H9 (cell line): ENCODE data around the gene C16orf90. TPM values are rescaled to one million over a fixed set of nuclear protein-coding genes. Genes with fewer than 3 reads are reported as not detected.

ENCODE experiments used
- DNase-seq: peaks from one replicate; pipeline ENCODE4 v3.0.0-alpha.2; 2017
- H2AFZ ChIP-seq: one replicate; pipeline ENCODE4 v1.6.1; 2013; ENCODE audit warnings: mild to moderate bottlenecking, low read length, control low read depth, moderate library complexity
- H2AK5ac ChIP-seq: 2 replicates; pipeline ENCODE4 v1.6.1; 2013; ENCODE audit warnings: low read length, control low read depth, mixed read lengths; ENCODE audit not compliant: insufficient read length
- H2BK120ac ChIP-seq: one replicate; pipeline ENCODE4 v1.6.1; 2013; ENCODE audit warnings: low read depth, mild to moderate bottlenecking, low read length, control low read depth, inconsistent platforms; ENCODE audit not compliant: poor library complexity, severe bottlenecking
- H2BK12ac ChIP-seq: 2 replicates; pipeline ENCODE4 v1.6.1; 2013; ENCODE audit warnings: low read length, control low read depth, mixed read lengths, low read depth; ENCODE audit not compliant: insufficient read length
- H2BK15ac ChIP-seq: 2 replicates; pipeline ENCODE4 v1.6.1; 2013; ENCODE audit warnings: low read depth, low read length, control low read depth
- H2BK20ac ChIP-seq: one replicate; pipeline ENCODE4 v1.6.1; 2013; ENCODE audit warnings: low read depth, mild to moderate bottlenecking, low read length, control low read depth, inconsistent platforms; ENCODE audit not compliant: poor library complexity, severe bottlenecking
- H2BK5ac ChIP-seq: 2 replicates; pipeline ENCODE4 v1.6.1; 2013; ENCODE audit warnings: low read length, control low read depth, mixed read lengths; ENCODE audit not compliant: insufficient read length
- H3K14ac ChIP-seq: 2 replicates; pipeline ENCODE4 v1.6.1; 2013; ENCODE audit warnings: low read length, control low read depth; ENCODE audit not compliant: insufficient read depth
- H3K18ac ChIP-seq: 2 replicates; pipeline ENCODE4 v1.6.1; 2013; ENCODE audit warnings: low read depth, mild to moderate bottlenecking, mixed read lengths, low read length, control low read depth; ENCODE audit not compliant: insufficient read length
- H3K23ac ChIP-seq: 2 replicates; pipeline ENCODE4 v1.6.1; 2013; ENCODE audit warnings: low read length, control low read depth, mixed read lengths, low read depth; ENCODE audit not compliant: insufficient read length
- H3K23me2 ChIP-seq: 2 replicates; pipeline ENCODE4 v1.6.1; 2013; ENCODE audit warnings: low read depth, mild to moderate bottlenecking, mixed read lengths, low read length, control low read depth; ENCODE audit not compliant: insufficient read length, poor library complexity, severe bottlenecking
- H3K27ac ChIP-seq: 2 replicates; pipeline ENCODE4 v1.5.1; 2013; ENCODE audit warnings: low read length, control low read depth, mixed read lengths, low read depth; ENCODE audit not compliant: insufficient read length
- H3K27me3 ChIP-seq: 2 replicates; pipeline ENCODE4 v1.6.1; 2013; ENCODE audit warnings: low read length, control low read depth, inconsistent platforms; ENCODE audit not compliant: insufficient read depth
- H3K4ac ChIP-seq: 2 replicates; pipeline ENCODE4 v1.6.1; 2013; ENCODE audit warnings: low read depth, mild to moderate bottlenecking, control low read depth, inconsistent platforms, low read length, moderate library complexity
- H3K4me1 ChIP-seq: 2 replicates; pipeline ENCODE4 v1.6.1; 2013; ENCODE audit warnings: low read length, control low read depth, inconsistent platforms; ENCODE audit not compliant: insufficient read depth
- H3K4me2 ChIP-seq: 2 replicates; pipeline ENCODE4 v1.6.1; 2013; ENCODE audit warnings: low read length, control low read depth, mixed read lengths; ENCODE audit not compliant: insufficient read length, insufficient read depth
- H3K56ac ChIP-seq: 2 replicates; pipeline ENCODE4 v1.6.1; 2013; ENCODE audit warnings: low read depth, mild to moderate bottlenecking, mixed read lengths, low read length, control low read depth; ENCODE audit not compliant: insufficient read length
- H3K79me1 ChIP-seq: 2 replicates; pipeline ENCODE4 v1.6.1; 2013; ENCODE audit warnings: low read depth, mild to moderate bottlenecking, moderate library complexity, low read length, control low read depth, inconsistent platforms; ENCODE audit not compliant: insufficient read depth, poor library complexity, severe bottlenecking
- H3K79me2 ChIP-seq: 2 replicates; pipeline ENCODE4 v1.6.1; 2013; ENCODE audit warnings: low read length, control low read depth, inconsistent platforms; ENCODE audit not compliant: insufficient read depth
- H3K9ac ChIP-seq: 2 replicates; pipeline ENCODE4 v1.6.1; 2013; ENCODE audit warnings: low read length, control low read depth, mixed read lengths; ENCODE audit not compliant: insufficient read length; ENCODE audit errors: extremely low read depth
- H3K9me3 ChIP-seq: one replicate; pipeline ENCODE4 v1.6.1; 2013; ENCODE audit warnings: low read depth, low read length, inconsistent platforms; ENCODE audit not compliant: control insufficient read depth
- H3T11ph ChIP-seq: one replicate; pipeline ENCODE4 v1.6.1; 2013; ENCODE audit warnings: mild to moderate bottlenecking, low read length, control low read depth, inconsistent platforms
- H4K20me1 ChIP-seq: one replicate; pipeline ENCODE4 v1.6.1; 2013; ENCODE audit not compliant: control insufficient read depth, insufficient read length, insufficient read depth
- H4K5ac ChIP-seq: 2 replicates; pipeline ENCODE4 v1.6.1; 2013; ENCODE audit warnings: low read depth, mild to moderate bottlenecking, mixed read lengths, low read length, control low read depth; ENCODE audit not compliant: insufficient read length
- H4K8ac ChIP-seq: replicated peaks from 2 replicates; pipeline ENCODE4 v1.6.1; 2013; ENCODE audit warnings: low read length, control low read depth, mixed read lengths, low read depth; ENCODE audit not compliant: insufficient read length
- H4K91ac ChIP-seq: 2 replicates; pipeline ENCODE4 v1.6.1; 2013; ENCODE audit warnings: low read depth, mild to moderate bottlenecking, moderate library complexity, mixed read lengths, low read length, control low read depth; ENCODE audit not compliant: insufficient read length
- H3K27ac Mint-ChIP-seq, 3 experiments: 2 replicates in 2 of 3; 3 replicates in 1 of 3; pipeline ENCODE4 v1.8.0; 2020 to 2021; ENCODE audit warnings: mixed read lengths in 3 of 3, mild to moderate bottlenecking in 1 of 3, moderate library complexity in 1 of 3
- H3K27me3 Mint-ChIP-seq: 2 replicates; pipeline ENCODE4 v1.8.0; 2021; ENCODE audit warnings: low read depth, mild to moderate bottlenecking, moderate library complexity, mixed read lengths
- H3K36me3 Mint-ChIP-seq, 3 experiments: 2 replicates in 2 of 3; 3 replicates in 1 of 3; pipeline ENCODE4 v1.8.0; 2020 to 2021; ENCODE audit warnings: low read depth in 3 of 3, mixed read lengths in 3 of 3; ENCODE audit not compliant: insufficient read depth in 1 of 3
- H3K4me1 Mint-ChIP-seq, 2 experiments: 2 replicates each; pipeline ENCODE4 v1.8.0; 2020; ENCODE audit warnings: mixed read lengths in 2 of 2
- H3K4me3 Mint-ChIP-seq, 2 experiments: 2 replicates in 1 of 2; 3 replicates in 1 of 2; pipeline ENCODE4 v1.8.0; 2020 to 2021; ENCODE audit warnings: mild to moderate bottlenecking in 2 of 2, mixed read lengths in 2 of 2, moderate library complexity in 1 of 2
- H3K9me3 Mint-ChIP-seq, 2 experiments: 2 replicates in 1 of 2; 3 replicates in 1 of 2; pipeline ENCODE4 v1.8.0; 2020; ENCODE audit warnings: mild to moderate bottlenecking in 2 of 2, mixed read lengths in 2 of 2, moderate library complexity in 1 of 2
- WGBS: extraction: QIAGEN DNeasy Blood & Tissue Kit; methylation state at CpG from one replicate; pipeline ENCODE4 v1.1.7; 2013; ENCODE audit warnings: missing lambda C conversion rate, low lambda C conversion rate, mixed read lengths; ENCODE audit not compliant: insufficient read length; ENCODE audit errors: extremely low coverage; 5-methylcytosine and 5-hydroxymethylcytosine counted together
- total RNA-seq: library from RNA; stranded (reverse); gene quantifications from 2 replicates; pipeline ENCODE4 v1.2.1, GENCODE V29; 2021
- TF ChIP-seq, protein P1 (sequence below): fragments of 200-600 bp; sonication (generic); conservative IDR thresholded peaks from 3 replicates; pipeline ENCODE4 v1.8.0; 2021; ENCODE audit warnings: antibody characterized with exemption, mild to moderate bottlenecking

C16orf90 gene
- total RNA-seq, 1 experiment from 2014 or later = not detected

DNA sequence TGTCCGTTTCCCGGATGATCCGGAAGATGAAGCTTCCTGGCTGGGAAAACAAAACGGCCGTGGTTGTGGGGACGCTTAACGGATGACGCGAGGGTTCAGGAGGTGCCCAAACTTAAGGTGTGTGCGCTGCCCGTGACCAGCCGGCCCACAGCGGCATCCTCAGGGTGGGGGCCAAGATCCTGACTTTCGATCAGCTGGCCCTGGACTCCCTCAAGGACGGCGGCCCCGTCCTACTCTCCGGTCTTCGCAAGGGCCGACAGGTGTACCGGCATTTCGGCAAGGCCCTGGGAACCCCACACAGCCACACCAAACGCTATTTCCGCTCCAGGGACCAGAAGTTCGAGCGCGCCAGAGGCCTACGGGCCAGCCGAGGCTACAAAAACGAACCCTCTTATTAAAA, 1.1 kb upstream of the C16orf90 start:
- no CpG with 5 or more reads among the region's 30 CpGs for WGBS
- no peak overlapping the region for H2AK5ac ChIP-seq
- no peak overlapping the region for H2BK120ac ChIP-seq
- no peak overlapping the region for H3K27ac Mint-ChIP-seq
- no peaks in the 10 kb centered on the region for H3K4me1 ChIP-seq
- no peak overlapping the region for H2BK12ac ChIP-seq
- H2AFZ ChIP-seq = no peak overlapping the region
- H3K14ac ChIP-seq = no peak overlapping the region
- TF ChIP-seq, protein P1, sequence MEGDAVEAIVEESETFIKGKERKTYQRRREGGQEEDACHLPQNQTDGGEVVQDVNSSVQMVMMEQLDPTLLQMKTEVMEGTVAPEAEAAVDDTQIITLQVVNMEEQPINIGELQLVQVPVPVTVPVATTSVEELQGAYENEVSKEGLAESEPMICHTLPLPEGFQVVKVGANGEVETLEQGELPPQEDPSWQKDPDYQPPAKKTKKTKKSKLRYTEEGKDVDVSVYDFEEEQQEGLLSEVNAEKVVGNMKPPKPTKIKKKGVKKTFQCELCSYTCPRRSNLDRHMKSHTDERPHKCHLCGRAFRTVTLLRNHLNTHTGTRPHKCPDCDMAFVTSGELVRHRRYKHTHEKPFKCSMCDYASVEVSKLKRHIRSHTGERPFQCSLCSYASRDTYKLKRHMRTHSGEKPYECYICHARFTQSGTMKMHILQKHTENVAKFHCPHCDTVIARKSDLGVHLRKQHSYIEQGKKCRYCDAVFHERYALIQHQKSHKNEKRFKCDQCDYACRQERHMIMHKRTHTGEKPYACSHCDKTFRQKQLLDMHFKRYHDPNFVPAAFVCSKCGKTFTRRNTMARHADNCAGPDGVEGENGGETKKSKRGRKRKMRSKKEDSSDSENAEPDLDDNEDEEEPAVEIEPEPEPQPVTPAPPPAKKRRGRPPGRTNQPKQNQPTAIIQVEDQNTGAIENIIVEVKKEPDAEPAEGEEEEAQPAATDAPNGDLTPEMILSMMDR = no peak
- H3K4ac ChIP-seq = no peak overlapping the region
- no peak overlapping the region for H2BK20ac ChIP-seq
- H3K27ac ChIP-seq = no peak overlapping the region
- H3K27me3 ChIP-seq = no peaks in the 10 kb centered on the region
- no peak overlapping the region for H3K56ac ChIP-seq
- H4K5ac ChIP-seq = no peak overlapping the region
- H3K9ac ChIP-seq = no peak overlapping the region
- H3K79me2 ChIP-seq = no peaks in the 10 kb centered on the region
- no peak overlapping the region for H3K4me3 Mint-ChIP-seq
- no peak overlapping the region for H3T11ph ChIP-seq
- H2BK5ac ChIP-seq = no peak overlapping the region
- no peaks in the 10 kb centered on the region for H3K23me2 ChIP-seq
- no peak for DNase-seq
- H3K9me3 Mint-ChIP-seq = no peaks in the 10 kb centered on the region
- no peaks in the 10 kb centered on the region for H4K20me1 ChIP-seq
- no peak overlapping the region for H4K8ac ChIP-seq
- peaks cover 0 to 5% of the 10 kb centered on the region in 2 experiments; a peak in 1 of 4 replicates for H3K4me1 Mint-ChIP-seq
- no peak overlapping the region for H3K4me2 ChIP-seq
- H2BK15ac ChIP-seq = no peak overlapping the region
- no peaks in the 10 kb centered on the region for H3K79me1 ChIP-seq
- H4K91ac ChIP-seq = no peak overlapping the region
- peaks cover 10% of the 10 kb centered on the region; the same call in 1 of the 2 replicates for H3K27me3 Mint-ChIP-seq
- H3K36me3 Mint-ChIP-seq = no peaks in the 10 kb centered on the region
- H3K18ac ChIP-seq = no peak overlapping the region
- H3K23ac ChIP-seq = no peak overlapping the region
- H3K9me3 ChIP-seq = no peaks in the 10 kb centered on the region
